NCI-H446 (cell line): ENCODE data around the gene FANCC.

ENCODE experiments used
- DNase-seq, 2 experiments: peaks; one replicate each; lab custom pipeline; 2025; lab: John Stamatoyannopoulos, UW

FANCC gene

DNA sequence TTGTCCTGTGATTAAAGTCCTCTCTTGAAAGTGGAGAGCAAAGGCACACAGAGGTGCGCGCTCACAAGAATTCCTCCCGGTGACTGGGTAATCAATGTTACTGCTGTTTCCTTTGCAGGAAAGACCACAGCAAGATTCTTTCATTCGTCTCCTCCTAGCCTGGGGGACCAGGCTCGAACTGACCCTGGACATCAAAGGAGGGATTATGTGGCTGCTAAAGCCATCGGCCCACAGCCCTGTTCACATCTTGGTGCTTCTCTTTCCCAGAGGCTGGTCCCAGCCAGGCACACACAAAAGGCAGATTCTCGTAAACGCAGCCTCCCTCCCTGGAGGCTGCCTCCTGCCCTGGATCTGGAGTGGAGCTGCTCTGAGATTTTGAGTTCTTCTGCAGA lies 230.9 kb downstream of the FANCC start:
- DNase-seq, result no peak

DNA sequence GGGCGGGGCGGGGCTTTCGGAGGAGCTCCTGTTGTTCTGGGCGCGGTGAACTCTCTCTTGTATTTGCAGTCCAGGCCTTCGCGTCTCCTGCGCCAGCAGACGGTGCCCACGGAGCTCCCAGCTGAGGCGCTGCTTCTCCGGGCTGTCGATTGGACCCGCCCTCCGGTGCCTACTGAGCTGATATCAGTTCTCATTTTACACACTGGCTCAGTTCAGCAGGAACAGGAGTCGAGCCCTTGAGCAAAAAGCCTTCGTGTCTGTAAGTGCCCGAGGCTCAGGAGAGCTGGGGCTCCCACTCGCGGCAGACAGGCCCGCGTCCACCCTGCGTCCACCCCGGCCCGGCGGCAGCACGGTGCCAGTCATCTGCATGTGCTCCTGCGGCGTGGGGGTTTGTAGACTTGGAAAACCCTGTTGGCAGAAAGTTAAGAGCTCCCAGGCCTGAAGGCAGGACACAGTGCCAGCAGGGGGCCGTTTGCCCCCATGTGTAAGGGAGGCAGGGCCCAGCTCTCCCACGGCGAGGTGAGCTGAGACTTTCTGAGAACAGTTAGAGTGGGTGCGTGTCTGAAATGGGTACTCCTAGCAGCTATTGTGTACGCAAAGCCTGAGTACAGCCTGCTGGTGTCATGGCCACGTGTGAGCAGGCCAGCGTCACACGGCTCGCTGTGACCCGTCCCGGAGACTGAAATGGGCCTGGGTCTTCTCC lies 231.5 kb downstream of the FANCC start:
- no peak for DNase-seq

- DNase-seq, result no peak
Measured at GRCh38 chr9:95085036-95085770, 232.3 kb downstream of the FANCC start.

DNA sequence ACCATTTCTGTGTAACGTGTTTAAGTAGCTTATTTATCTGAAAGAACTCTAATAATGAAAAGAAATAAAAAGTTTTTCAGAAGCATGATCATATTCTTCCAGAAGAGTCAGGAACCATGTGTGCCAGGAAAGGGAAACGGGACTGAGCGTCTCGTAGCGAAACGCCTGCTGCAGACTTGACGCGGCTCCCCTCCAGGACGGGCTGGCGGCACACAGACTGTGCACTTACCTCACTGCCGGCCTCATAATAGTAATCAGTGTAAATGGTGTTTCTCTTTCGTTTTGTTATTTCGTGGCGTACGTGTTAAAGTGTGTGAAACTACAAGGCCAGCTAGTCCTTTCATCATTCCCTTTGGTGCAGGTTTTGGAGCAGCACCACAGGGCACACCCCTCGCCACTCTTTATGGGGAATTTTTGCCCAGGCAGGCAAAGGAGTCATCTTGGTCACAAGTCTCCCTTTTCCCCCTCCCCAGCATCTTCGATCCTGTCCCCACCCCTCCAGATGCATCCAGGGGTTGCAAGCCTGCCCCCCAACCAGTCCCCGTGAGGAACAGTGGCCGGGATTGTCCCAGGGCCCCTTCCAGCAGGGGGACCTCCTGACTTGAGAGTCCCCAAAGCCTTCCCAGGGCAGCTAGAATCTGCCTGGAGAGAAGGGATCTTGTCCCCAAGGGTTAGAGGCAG lies 233.1 kb downstream of the FANCC start:
- DNase-seq, result no peak

DNA sequence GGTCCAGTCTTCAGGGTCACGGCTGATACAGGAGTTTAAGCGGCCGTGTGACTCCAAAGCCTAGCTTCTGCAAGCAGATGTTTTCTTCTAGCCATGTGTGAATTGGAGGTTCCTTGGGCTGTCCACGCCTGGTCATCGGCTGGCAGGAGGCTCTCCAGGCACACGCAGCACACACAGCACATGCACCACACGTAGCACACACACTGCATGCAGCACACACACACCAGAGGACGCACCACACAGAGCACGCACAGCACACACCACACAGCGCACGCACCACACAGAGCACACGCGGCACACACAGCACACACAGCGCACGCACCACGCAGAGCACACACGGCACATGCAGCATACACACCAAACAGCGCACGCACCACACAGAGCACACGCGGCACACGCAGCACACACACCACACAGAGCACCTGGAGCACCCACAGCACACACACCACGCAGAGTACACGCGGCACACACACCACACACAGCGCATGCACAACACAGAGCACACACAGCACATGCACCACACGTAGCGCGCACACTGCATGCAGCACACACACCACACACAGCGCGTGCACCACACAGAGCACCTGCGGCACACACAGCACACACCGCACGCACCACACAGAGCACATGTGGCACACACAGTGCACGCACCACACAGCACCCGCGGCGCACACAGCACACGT lies 234.3 kb downstream of the FANCC start:
- no peak for DNase-seq

GRCh38 chr9:95082401-95083084 lies 235.0 kb downstream of the FANCC start:
- DNase-seq, result no peak

- no peak for DNase-seq
Measured at GRCh38 chr9:95081998-95082397, 235.5 kb downstream of the FANCC start.

DNA sequence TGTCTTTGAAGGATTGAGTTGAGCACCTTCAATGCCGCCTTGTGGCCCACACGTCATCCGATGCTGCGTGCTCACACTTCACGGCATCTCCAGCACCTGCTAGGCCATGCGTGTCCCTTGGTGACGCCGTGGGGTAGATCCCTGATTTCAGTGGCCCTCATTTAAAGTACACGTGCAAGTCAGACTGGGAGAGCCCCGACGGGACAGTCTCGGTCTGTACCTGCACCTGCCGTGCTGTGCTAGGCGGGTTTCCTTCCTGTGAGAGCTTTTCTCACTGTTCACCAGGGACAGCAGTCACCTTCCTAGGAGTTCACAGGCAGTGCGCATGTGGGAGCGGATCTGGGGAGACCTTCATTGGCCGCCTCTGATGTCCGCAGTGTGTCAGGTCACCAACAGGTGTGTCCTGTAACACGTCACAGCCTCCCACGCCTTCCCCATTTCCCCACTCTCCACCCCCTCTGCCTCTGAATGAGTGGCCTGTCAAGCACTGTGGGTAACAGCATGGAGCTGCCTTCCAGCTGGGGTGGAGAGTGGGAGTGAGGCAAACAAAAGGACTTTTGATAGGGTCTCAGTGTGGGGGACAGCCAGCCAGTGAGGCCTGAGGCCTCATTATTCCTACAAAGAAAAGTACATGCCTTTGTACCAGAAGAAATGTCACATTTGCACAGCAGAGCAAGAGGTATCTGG lies 236.4 kb downstream of the FANCC start:
- DNase-seq, result no peak

GRCh38 chr9:95079461-95079860 lies 238.0 kb downstream of the FANCC start:
- no peak for DNase-seq

- DNase-seq, result no peak
Measured at GRCh38 chr9:95078939-95079338, 238.6 kb downstream of the FANCC start.

- DNase-seq, result no peak
Measured at GRCh38 chr9:95078511-95078910, 239.0 kb downstream of the FANCC start.

- DNase-seq, result no peak
Measured at GRCh38 chr9:95077766-95078370, 239.6 kb downstream of the FANCC start.

GRCh38 chr9:95077053-95077765 lies 240.3 kb downstream of the FANCC start:
- no peak for DNase-seq

GRCh38 chr9:95076696-95077052 lies 240.8 kb downstream of the FANCC start:
- no peak for DNase-seq

DNA sequence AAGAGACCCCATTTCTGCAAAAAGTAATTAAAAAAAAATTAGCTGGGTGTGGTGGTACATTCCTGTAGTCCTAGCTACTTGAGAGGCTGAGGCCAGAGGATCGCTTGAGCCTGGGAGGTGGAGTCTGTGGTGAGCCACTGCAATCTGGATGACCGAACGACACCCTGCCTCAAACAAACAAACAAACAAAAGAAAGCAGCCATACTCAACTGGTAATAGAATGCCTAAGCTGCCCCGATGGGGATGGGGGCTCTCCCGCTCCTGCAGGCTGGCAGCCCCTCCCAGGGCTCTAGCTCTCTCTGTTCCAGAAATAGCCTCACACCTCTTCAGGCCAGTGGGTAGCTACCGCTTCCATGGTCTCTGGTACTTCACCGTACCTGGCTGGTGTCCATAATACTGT lies 241.8 kb downstream of the FANCC start:
- no peak for DNase-seq

DNA sequence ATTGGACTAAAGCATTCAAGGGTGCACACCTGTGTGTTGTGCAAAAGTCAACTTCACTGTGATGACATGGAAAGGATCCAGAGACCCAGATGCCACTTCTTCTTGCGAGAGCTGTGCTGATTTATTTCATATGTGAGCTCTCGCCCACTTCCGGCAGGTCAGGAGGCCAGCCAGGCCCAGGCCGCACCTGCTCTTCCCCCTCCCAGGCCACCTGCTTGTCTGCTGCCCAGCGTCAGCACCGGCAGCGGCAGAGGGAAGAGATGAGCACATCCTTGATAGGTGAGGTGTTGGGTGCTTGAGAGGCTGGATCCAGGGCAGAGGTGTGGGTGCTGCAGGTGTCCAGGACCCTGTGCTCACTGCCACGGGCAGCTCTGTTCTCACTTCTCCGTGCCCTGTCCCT lies 242.9 kb downstream of the FANCC start:
- DNase-seq, result no peak

DNA sequence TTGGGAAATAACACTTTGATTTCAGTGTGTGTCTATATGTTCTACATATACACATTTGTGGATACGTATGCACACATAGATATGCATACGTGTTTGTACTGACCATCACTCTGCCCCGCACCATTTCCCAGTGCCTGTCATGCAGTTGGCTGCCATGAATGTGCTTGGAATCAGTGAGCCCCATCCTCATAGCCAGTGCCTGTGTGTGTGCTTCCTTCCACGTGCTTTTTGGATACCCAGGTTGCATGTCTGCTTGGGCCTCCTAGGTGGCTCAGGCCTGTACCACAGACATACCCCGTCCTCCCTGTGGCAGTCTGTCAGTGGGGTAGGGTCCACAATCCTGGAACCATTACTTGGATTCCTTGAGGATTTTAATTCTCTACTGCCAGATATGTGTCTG lies 243.6 kb downstream of the FANCC start:
- DNase-seq, result no peak

DNA sequence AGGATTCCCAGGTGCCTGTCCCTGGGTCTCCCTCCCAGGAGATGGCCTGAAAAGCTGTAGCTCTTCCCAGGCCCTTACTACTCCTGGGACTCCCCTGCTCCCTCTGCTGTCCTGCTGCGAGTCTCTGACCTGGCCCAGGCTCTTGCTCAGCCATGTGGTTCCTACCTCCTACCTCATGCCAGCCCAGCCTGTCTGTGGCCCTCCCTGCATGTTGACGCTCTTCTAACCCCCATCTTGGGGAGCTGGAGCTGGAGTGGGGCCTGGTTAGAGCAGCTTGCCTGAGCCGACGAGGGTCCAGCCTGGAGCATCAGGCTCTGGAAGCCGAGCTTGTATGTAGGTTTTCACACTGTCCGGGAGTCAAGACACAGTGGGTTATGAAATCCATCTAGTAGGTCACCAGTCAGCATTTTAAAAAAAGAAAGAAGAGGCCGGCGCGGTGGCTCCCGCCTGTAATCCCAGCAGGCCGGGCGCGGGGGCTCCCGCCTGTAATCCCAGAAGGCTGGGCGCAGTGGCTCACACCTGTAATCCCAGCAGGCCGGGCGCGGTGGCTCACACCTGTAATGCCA lies 244.4 kb downstream of the FANCC start:
- no peak for DNase-seq

DNA sequence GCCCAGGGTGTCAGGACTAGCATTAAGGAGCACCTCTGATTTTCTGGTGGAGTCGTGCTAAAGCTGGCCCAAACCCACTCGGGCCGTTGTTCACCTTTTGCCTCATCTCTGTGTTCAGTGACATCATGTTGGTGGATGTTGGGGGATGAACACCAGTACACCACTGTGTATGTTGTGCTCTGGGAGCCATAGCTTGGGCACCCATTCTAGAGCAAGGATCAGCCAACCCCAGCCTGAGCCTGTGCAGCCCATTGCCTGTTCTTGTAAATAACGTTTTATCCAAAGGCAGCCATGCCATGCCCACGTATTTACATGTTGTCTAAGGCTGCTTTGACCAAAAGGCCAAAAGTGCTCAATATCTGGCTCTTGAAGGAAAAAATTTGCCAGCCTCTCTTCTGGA lies 245.6 kb downstream of the FANCC start:
- no peak for DNase-seq

GRCh38 chr9:95071450-95071849 lies 246.1 kb downstream of the FANCC start:
- DNase-seq, result no peak
